Endothelial cell of umbilical vein (primary cell): ENCODE measurements around the gene LARP6.

Experiments used
- EZH2 ChIP-seq: IDR thresholded peaks from 2 replicates; pipeline ENCODE4 v1.6.1; 2012; ENCODE audit warnings: borderline replicate concordance, low read depth, mild to moderate bottlenecking, moderate library complexity, low read length, inconsistent platforms; ENCODE audit not compliant: severe bottlenecking
- MAX ChIP-seq: IDR thresholded peaks from 2 replicates; pipeline ENCODE4 v1.6.1; 2011; ENCODE audit not compliant: insufficient read depth, insufficient read length
- POLR2A ChIP-seq: IDR thresholded peaks from 2 replicates; pipeline ENCODE4 v1.6.1; 2012; ENCODE audit warnings: low read depth, mild to moderate bottlenecking, control low read depth, low read length

GRCh38 chr15:70826634-70827033 lies 27.3 kb downstream of the LARP6 start:
- no peak for TF ChIP-seq MAX
- TF ChIP-seq POLR2A: no peak
- no peak for TF ChIP-seq EZH2
